ENCODE results near the gene OR6P1.

DNA sequence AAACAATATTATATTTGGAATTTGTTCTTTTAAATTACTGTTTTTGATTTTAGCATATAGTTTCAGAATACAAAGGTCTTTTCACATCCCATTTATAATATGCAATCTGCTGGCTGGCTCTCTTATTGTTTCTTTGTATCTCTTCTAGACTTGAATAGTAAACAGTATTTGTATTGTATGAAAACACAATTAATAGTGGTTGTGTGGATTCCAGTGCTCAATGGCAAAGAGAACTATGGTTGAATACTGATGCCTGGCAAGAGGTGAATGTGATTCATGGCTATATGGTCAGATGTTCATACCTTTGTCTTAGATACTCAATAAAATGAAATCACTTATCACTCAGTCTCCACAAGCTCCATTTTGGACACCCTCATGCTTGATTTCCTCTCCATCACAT lies 53.4 kb downstream of the OR6P1 start:
- TF ChIP-seq, protein P1, sequence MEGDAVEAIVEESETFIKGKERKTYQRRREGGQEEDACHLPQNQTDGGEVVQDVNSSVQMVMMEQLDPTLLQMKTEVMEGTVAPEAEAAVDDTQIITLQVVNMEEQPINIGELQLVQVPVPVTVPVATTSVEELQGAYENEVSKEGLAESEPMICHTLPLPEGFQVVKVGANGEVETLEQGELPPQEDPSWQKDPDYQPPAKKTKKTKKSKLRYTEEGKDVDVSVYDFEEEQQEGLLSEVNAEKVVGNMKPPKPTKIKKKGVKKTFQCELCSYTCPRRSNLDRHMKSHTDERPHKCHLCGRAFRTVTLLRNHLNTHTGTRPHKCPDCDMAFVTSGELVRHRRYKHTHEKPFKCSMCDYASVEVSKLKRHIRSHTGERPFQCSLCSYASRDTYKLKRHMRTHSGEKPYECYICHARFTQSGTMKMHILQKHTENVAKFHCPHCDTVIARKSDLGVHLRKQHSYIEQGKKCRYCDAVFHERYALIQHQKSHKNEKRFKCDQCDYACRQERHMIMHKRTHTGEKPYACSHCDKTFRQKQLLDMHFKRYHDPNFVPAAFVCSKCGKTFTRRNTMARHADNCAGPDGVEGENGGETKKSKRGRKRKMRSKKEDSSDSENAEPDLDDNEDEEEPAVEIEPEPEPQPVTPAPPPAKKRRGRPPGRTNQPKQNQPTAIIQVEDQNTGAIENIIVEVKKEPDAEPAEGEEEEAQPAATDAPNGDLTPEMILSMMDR (IDR thresholded peaks at IDR 0.05; ENCODE audit: low read depth, low read length, poor library complexity, severe bottlenecking), result no peak
- no peak for TF ChIP-seq EZH2phosphoT487 (IDR thresholded peaks at IDR 0.05; ENCODE audit: borderline replicate concordance, low read length)
